RCC 7860 (cell line): ENCODE data around the gene TMEM229B.

ENCODE experiments used
- DNase-seq: peaks from one replicate; pipeline ENCODE4 v3.0.0-alpha.2; 2015; ENCODE audit warnings: low spot score
- FAIRE-seq: peaks from 2 replicates; lab custom pipeline; 2012; peaks lifted over from hg19 to GRCh38; lab: Jason Lieb, UNC

Gene TMEM229B

DNA sequence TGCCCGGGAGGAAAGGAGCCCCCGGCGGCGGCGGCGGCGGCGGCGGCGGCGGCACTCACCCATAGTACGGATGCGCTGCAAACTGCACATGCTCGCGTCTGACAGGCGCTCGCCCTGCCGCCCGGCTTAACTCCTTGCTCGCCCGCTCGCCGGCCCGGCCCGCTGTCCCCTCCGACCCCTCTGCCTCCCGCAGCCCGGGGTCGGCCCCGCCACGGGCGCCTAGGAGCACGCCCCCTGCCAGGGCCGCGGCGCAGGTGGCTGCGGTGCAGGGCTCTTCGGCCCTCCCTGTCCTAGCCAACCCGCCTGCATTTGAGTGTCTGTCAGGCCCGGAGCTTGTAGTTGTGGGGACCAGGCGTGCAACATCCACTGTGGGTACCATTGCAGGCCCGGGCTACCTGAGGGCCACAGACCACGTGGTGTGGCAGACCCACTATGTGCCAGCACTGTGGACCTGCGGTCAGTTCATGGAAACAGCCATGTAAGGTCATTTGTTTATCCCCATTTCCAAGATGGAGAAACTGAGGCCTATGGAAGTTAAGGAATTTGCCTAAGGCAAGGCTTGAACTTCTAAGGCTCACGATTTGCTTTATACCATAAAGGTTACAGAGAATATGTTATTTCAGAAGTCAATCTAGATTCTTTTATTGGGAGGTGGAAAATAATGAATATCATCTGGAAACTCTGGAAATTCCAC, 27.0 kb upstream of the TMEM229B start:
- no peak for FAIRE-seq

DNA sequence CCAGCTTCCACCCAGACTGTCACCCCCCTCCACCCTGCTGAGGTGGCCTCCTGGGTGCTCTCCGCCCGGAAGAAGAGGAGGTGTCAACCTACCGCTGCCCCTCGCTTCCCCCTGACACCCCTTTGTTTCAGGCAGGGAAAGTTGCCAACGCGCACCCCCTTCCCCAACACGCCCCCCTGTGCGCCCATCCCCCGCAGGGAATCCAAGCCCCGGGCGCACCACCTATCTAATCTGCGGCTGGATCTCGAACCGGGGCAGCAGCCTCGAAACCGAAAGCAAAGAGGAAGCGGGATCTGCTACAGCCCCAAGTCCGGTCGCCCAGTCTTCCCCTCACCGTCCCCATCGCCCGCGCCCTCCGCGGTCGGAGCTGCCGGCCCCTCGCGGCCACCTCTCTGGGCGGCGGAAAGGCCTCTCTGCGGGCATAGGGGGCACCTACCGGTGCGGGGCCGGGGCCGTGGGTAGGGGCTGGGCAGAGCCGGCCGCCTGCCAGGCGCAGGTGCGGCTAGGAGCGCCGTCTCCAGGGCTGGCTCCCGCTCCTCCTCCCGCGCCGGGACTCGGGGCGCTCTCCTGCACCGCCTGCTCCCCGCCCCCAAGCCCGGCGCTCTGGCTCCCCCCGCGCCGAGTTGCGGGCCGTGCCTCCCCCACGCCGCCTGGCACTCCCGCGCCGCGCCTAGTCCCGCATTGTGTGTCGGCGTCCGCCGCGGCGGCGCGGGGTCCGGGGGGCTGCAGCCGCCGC, 26.3 kb upstream of the TMEM229B start:
- FAIRE-seq: no peak

More for the DNA sequence above, 27.0 kb upstream of the TMEM229B start:
- DNase-seq: no peak

DNA sequence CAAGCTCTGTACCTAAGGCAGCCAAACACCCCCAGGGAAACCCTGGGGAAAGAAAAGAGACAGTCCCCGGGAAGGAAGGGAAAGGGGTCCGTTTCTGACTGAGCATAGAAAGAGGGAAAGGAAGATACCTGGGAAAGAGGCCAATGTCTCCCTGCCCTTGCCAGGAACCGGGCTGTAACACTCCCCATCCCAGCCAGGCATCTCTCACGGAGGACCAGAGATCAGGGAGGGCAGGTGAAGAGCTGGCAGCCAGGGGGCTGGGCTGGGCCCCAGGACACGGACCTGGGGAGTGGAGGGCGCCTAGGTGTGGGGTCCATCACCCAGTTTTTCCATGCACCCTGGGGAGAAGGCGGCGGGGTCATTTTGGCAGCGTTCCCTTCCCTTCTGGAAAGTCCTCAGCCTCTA, 25.7 kb upstream of the TMEM229B start:
- FAIRE-seq: no peak

More for the DNA sequence above, 26.3 kb upstream of the TMEM229B start:
- no peak for DNase-seq

DNA sequence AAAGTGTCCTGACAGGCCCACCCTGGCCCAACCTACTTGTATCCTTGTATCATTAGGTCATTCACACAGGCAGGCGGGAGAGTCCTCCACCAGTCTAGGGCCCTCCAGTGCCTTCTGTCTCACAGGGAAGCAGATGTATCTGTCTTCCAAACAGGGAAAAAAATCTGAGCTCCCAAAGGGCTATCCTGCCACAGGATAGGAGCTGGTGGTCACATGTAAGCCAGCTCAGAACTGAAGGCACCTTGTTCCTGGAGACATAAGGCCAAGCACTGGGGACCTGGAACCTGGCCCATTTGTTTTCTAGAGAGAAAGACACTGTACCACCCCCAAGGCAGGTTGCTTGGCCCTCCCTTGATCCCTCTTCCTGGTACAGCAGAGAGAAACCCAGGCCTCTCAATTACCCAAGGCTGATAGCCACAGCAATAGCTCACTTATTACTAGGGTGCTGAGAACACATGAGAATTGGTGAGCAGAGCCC, 25.1 kb upstream of the TMEM229B start:
- DNase-seq (no peak), FAIRE-seq (no peak)

More for the DNA sequence above, 25.7 kb upstream of the TMEM229B start:
- DNase-seq: no peak

DNA sequence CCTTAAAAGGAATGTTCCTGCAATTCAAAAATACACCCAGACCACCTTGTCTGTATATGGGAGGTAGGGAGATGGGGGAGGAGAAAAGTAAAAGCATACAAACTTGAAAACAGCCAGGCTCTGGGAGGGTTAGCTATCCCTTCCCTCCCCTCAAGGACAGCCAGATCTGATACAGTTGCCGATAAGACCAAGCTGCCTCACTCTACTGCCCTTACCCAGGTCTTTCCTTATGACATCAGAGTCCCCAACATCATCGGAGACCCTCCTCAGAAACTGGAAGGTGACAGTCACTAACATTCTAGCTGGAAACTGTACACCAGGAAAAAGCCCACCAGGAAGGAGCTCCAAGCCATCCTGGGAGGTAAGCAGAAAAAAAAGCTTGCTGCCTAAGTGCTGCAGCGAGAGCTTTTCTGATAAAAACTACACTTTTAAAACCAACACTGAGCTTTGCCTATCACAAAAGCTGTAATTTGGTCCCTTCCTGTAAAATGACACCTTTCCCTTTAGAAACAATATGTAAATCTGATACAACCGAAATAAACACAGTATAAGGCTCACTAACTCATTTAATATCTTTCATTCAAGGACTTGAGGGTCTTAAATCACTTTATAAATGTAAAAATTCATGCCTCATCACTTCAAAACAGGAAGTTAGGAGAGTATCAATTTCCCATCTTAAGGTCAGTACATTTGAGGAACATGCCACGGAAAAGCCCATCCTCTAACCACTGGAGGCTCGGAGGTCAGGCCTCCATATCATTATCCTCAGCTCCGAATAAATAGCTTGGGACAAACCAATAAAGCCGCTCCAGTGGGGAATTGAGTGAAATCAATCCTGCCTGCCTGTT, 24.2 kb upstream of the TMEM229B start:
- FAIRE-seq (no peak), DNase-seq (no peak)

DNA sequence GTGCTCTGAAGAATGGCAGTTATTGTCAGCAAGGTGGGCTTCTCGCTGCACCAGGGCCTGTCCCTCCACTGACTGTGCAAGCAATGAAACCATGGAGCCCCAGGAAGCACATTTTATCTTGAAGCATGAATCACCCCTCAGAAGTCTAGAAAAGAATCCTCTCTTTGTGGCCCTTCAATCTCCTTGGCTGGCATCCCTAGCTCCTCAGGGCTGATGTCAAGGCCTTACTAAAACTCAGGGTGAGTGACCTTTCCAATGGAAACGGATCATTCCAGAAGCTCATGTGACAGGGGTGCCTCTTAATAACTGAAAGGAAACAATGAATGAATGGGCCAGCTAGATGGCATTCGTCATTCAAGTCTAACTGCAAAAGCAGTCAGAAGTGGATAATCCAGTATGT, 22.3 kb upstream of the TMEM229B start:
- no peak for FAIRE-seq
- no peak for DNase-seq

DNA sequence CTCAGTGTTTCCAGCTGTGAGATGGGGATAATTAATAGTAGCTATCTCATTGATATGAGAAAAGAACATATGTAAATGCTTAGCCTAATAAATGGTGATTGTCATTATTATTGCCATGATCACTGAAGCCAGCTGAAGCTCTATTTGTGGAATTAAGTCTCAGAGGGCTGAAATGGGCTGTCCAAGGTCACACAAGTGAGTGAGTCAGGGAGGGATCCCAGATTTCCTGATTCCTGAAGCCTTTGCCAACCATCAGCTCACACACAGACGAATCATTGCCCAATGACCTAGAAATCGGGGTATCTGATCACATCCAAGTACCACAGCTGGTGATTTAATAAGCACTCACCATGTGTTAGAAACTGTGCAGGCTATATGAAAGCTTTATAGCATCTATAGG, 21.6 kb upstream of the TMEM229B start:
- DNase-seq: no peak

DNA sequence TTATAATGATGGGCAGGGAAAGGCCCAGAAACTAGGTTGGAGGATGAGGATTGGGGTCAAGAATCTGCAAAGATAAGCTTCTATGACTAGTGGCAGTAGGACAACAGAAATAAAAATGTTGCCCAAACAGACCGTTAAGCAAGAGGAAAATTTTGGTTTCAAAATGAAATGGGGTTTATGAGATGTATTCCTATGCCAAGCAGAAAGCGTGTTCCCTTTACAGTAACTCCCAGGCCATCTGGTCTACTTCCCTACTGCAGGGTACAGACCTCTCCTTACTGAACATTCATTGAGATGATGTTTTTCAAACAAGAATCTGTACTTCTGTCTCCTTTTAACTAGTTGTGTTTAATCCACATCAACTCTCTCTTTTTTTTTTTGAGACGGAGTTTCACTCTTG, 20.4 kb upstream of the TMEM229B start:
- FAIRE-seq (no peak), DNase-seq (no peak)

More for the DNA sequence above, 21.6 kb upstream of the TMEM229B start:
- FAIRE-seq: no peak

DNA sequence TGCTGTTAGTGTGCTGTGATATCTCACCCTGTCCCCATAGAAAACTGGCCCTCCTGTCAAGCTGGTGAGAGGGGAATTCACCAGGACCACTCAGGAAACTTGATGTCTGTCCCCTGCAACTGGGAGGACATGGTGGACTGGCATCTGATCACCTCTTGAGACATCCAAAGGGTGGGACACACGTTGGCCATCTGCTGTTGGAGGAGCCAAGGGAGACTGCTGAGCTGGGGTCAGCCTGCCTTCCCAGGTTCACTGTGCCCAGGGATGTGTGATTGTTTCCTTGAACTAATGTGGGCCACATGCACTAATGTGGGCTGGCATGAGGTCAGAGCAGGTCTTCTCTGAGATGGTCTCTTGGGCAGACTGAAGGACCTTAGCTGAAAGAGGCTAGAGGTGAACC, 16.7 kb upstream of the TMEM229B start:
- FAIRE-seq (no peak), DNase-seq (no peak)

DNA sequence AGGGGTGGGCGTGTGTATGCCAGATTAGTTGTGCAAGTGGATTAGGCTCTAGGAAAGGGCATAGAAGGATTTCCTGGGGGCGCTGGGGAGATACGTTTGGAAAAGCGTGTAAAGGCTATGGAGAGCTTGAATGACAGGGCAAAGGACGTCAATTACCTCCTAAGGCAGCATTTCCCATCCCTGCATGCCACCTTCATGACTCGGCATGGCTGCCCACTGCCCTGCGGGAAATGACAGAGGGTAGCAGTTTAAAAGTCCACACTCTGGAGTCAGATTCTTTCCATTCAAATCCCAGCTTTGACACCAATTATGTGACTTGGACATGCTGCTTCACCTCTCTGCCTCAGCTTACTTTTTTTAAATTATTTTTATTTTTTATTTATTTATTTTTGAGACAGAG, 14.8 kb upstream of the TMEM229B start:
- FAIRE-seq: no peak
- no peak for DNase-seq

DNA sequence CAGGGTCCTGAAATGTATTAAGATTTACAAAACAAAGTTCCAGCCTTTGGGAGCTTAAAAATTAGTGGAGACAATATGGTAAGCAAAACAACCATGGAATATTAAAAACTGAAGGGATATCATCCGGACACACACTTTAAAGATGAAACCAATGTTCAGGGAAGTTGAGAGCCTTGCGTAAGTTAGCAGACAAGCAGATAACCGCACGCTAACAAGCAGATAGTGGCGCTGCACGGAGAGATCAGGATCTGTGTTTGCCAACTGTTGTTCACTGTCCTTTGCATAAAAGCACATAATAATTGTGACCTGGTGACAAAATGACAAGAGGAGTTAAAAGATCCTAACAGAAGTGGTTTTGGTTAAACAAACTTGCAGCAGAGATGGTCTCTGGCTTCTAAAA, 14.3 kb upstream of the TMEM229B start:
- DNase-seq (no peak), FAIRE-seq (no peak)

DNA sequence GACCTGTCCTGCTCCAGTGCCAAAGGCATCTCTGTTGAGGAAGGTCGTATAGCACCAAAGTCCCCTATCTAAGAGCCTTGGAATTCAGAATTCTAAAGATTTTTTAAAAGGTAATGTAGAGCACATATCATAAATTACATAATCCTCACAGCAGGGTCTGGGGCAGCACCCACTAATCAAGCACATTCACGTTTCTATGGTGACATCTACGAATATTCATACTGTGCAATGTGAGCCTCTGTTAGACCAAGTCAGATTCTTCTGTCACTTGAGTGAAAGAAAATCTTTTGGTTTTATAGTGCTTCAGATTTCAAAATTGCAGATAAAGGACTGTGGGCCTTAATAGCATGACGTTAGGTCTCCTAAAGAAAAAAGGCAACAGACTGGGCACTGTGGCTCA, 13.1 kb upstream of the TMEM229B start:
- DNase-seq (no peak), FAIRE-seq (no peak)

DNA sequence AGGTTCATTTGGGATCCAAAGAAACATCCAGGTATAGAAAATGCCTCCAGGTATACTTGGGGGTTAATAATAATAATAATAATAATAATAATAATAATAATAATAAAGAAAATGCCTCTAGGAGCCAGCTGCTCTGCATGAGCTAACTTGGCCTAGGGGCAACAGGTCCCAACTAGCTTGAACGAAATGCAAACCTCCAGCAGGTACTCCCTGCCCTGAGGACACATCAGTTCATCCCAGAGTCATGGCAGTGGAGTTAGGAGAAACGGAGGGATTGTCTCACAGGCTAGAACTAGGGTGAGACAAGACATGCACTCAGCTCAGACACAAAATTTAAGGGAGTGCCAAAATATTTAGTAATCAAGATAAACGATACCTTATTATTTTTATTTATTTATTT, 12.5 kb upstream of the TMEM229B start:
- FAIRE-seq (no peak), DNase-seq (no peak)

DNA sequence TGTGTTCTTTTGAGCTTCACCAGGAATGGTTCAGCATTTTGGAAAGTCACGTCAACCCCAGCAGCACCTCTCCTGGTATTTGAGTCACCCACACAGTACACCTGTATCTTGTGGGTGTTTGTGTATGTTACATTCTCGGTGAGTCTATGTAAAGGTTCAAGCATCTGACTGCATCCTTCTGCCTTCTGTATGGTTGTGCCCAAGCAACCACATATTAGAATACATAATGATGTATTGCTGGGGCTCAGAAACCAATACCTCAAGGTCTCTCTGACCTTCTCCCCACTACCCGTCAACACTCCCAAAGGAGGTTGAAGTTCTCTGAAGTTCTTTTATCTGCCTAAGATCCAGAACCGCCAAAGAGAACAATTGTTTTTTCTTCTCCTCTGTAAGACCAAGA, 9.2 kb upstream of the TMEM229B start:
- DNase-seq (no peak), FAIRE-seq (no peak)

DNA sequence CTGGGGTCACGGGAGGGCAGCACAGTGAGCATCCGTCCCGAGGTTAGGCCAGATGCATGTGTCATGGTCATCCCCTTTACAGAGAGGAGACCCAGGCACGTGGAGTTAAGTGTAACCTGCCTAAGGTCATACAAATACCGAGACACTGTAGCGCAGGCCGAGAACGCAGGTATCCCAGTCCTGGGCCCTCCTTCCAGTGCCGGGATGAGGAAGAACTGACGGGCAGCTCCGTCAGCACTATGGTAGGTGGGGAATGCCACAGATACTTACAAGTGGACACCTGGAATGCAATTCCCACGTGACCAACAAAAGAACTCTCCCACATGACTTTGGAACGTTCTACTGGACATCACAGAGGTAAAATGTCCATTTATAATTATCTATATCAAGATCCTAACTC, 8.7 kb upstream of the TMEM229B start:
- DNase-seq (no peak), FAIRE-seq (no peak)

DNA sequence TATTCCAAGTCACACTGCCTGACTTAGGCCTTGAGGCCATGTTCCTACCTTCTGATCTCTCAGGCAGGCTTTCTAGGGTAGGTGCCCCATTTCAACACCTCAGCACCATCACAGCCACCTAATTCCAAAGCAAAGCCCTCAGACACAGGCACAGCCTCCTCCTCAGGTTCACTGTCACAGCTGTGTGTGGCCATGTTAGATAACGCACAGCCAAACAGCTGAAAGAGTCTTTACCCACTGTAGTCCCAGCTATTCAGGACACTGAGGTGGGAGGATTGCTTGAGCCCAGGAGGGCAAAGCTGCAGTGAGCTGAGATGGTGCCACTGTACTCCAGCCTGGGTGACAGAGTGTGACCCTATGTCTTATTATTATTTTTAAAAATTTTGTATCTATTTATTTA, 7.3 kb upstream of the TMEM229B start:
- no peak for DNase-seq
- FAIRE-seq: no peak

DNA sequence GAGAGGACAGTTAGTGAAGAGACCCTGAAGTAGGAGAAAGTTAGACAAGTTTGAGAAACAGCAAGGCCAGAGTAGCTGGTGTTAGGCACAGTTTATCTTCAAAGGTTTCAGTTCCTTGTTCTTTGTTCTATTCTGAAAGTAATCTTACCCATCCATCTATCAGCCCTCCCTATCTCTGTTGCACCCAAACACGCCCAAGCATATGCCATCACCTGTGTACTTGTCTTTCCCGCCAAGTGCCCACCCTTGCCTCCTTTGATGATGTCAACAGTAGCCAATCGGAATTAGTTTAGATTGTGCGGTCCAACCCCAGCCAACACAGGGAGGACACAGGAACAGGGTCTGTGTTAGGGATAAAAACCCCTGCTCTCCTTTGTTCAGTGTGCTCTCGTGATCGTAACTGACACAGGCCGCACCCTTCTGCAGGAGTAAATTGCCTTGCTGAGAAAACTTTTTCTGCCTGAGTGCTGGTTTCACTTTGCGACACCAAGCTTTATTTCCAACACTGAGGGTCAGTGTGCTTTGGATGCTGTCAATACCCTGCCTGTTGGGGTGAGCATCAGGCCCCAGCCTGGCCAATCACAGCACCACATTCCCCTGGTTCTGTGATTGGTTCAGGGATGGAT, 4.7 kb upstream of the TMEM229B start:
- FAIRE-seq: no peak
- no peak for DNase-seq

DNA sequence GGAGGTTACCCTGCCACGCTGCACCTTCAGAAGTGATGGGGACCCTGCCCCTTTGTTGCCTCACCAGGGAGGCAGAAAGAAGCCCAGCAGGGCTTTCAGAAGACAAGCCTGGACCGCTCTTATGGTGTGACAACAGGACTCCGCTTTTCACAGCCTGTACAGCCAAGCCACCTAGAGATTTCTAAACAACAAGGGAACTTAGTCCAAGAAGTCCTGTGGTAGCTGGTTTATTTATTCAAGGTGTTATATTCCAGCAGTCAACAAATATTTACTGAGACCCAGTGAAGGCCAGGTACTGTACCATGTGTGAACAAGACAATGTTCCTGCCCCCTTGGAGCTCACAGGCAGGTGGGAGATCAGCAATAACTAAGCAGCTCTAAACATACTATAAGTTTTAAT, 4.0 kb upstream of the TMEM229B start:
- DNase-seq (no peak), FAIRE-seq (no peak)

DNA sequence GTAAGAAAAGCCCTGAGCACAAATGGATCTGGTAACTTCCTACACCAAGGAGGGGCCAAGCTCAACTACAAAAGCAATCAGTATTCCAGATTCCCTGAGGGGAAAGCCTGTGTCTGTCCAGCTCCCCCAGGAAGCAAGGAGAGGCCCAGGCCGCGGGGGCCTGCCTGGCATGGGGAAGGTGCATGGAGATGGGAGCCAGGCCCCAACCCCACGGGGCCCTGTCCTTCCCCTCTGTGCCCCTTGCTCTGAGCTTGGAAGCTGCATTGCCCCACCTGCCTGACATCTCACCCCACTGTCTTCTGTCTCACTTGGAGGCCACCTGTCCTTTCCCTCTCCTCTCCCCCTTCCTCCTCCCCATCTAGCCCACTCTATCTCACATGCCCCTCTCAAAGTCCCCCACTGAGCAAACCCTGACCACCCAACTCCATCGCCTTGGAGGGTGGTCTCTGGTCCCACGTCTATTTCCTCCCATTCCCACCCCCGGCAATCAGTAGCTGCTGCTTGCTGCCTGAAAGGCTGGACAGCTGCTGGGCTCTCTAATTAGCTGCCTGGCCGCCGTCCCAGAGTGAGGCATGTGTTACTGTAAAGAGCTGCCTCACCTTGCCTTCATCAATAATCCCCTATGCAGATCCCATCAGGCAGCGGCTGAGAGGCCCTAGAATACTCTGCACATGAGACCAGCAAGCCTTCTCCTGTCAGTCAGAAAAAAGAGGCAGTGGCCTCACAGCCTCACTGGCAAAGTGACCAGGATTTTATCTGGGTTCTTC, 3.4 kb upstream of the TMEM229B start:
- no peak for DNase-seq
- FAIRE-seq: no peak

DNA sequence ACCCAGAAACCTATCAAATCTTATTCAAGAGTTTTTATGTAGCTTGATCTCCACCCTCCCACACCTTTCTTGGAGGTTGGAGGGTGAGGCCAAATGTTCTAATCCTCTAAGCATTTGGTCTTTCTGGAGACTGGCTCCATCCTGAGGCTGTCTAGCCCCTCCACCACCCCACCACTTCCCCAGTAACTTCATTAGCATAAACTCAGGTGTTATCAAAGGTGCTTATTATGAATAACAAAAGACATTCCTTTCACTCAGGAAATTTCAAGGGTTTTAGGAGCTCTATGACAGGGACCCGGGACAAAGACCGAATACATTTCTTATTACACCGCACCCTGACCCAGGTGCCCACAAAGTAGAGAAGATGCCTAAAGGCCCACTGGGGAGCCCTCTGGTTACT, 2.8 kb upstream of the TMEM229B start:
- DNase-seq: no peak

More for the DNA sequence above, 2.8 kb upstream of the TMEM229B start:
- no peak for FAIRE-seq
